ENCODE results near the gene LMOD1. TPM values are rescaled to one million over a fixed set of nuclear protein-coding genes. Genes with fewer than 3 reads are reported as not detected.
"Not testable (repeated sequence)": the region's sequence is repeated elsewhere in the genome, so short reads cannot be mapped to it uniquely, and the experiment has no call there.

The LMOD1 gene
- polyA plus RNA-seq, 3 donors, result 3.4 to 4.2 (median 4.1) TPM

- no peak for DNase-seq
These were observed 8.1 kb upstream of the LMOD1 start for GRCh38 chr1:201954263-201955008.

- no peak for DNase-seq
These were observed 3.1 kb upstream of the LMOD1 start for GRCh38 chr1:201949491-201949890.

GRCh38 chr1:201947697-201948008, 1.3 kb upstream of the LMOD1 start:
- no peak for DNase-seq

GRCh38 chr1:201945863-201946223, 505 bp downstream of the LMOD1 start:
- no peak for DNase-seq

GRCh38 chr1:201945157-201945556, 1.2 kb downstream of the LMOD1 start:
- no peak for DNase-seq

- no peak for DNase-seq
These were observed 1.7 kb downstream of the LMOD1 start for GRCh38 chr1:201944639-201945038.

- DNase-seq, result no peak
These were observed 2.3 kb downstream of the LMOD1 start for GRCh38 chr1:201944002-201944401.

GRCh38 chr1:201942129-201942495, 4.2 kb downstream of the LMOD1 start:
- no peak for DNase-seq

- DNase-seq, result peak; percentile 80
These were observed 4.8 kb downstream of the LMOD1 start for GRCh38 chr1:201941420-201942128.

- not testable (repeated sequence) for DNase-seq
These were observed 6.0 kb downstream of the LMOD1 start for GRCh38 chr1:201940316-201940715.

GRCh38 chr1:201939574-201939973, 6.8 kb downstream of the LMOD1 start:
- DNase-seq, result no peak

GRCh38 chr1:201939148-201939547, 7.2 kb downstream of the LMOD1 start:
- DNase-seq, result no peak

GRCh38 chr1:201938440-201939035, 7.8 kb downstream of the LMOD1 start:
- DNase-seq, result no peak

GRCh38 chr1:201937624-201938213, 8.6 kb downstream of the LMOD1 start:
- DNase-seq, result no peak

- DNase-seq, result no peak
These were observed 12.4 kb downstream of the LMOD1 start for GRCh38 chr1:201933840-201934430.

GRCh38 chr1:201930803-201931202, 15.5 kb downstream of the LMOD1 start:
- no peak for DNase-seq

GRCh38 chr1:201930137-201930536, 16.2 kb downstream of the LMOD1 start:
- DNase-seq, result no peak

GRCh38 chr1:201928266-201928665, 18.1 kb downstream of the LMOD1 start:
- no peak for DNase-seq

- DNase-seq, result no peak
These were observed 20.2 kb downstream of the LMOD1 start for GRCh38 chr1:201925981-201926645.

- DNase-seq, result no peak
These were observed 21.1 kb downstream of the LMOD1 start for GRCh38 chr1:201925301-201925567.

- no peak for DNase-seq
These were observed 24.3 kb downstream of the LMOD1 start for GRCh38 chr1:201921952-201922558.

GRCh38 chr1:201918343-201918742, 28.0 kb downstream of the LMOD1 start:
- DNase-seq, result no peak
